K562 (cell line): ENCODE data around the gene PPP2R5A. TPM values are rescaled to one million over a fixed set of nuclear protein-coding genes. Genes with fewer than 3 reads are reported as not detected.

Experiments
- CHCHD3 ChIP-seq: fragments of 250-450 bp; sonication (Bioruptor Pico); IDR thresholded peaks from 2 replicates; pipeline ENCODE4 v2.1.2; 2022; ENCODE audit warnings: mild to moderate bottlenecking
- ETV1 ChIP-seq: fragments of 450-650 bp; conservative IDR thresholded peaks from 2 replicates; pipeline ENCODE4 v1.6.1; 2016; ENCODE audit warnings: missing genetic modification characterization, control low read depth, low read depth, missing compliant biosample characterization
- GATAD2B ChIP-seq: fragments of 450-650 bp; IDR thresholded peaks from 2 replicates; pipeline ENCODE4 v1.6.1; 2017; ENCODE audit warnings: mild to moderate bottlenecking, borderline replicate concordance
- MXI1 ChIP-seq: IDR thresholded peaks from 2 replicates; pipeline ENCODE4 v1.6.1; 2011; ENCODE audit warnings: low read depth, mild to moderate bottlenecking, improper control_type of control experiment, low read length
- MYBL2 ChIP-seq, 2 experiments: fragments of 450-650 bp in 1 of 2; sonication (generic) in 1 of 2; formaldehyde crosslinking in 1 of 2; IDR thresholded peaks; 2 replicates each; pipeline versions ENCODE4 v1.6.1 to v1.8.1; 2017 to 2022; ENCODE audit warnings: borderline replicate concordance in 1 of 2, inconsistent platforms in 1 of 2, low read depth in 1 of 2, mild to moderate bottlenecking in 1 of 2, missing genetic modification reagents in 1 of 2, moderate library complexity in 1 of 2
- RAD51 ChIP-seq: fragments of 450-650 bp; IDR thresholded peaks from 2 replicates; pipeline ENCODE4 v1.7.1; 2016; ENCODE audit warnings: low read depth, mild to moderate bottlenecking, borderline replicate concordance
- RFX1 ChIP-seq: fragments of 450-650 bp; IDR thresholded peaks from 2 replicates; pipeline ENCODE4 v1.6.1; 2016; ENCODE audit warnings: mild to moderate bottlenecking, moderate library complexity
- RREB1 ChIP-seq: fragments of 250-450 bp; sonication (Bioruptor Pico); IDR thresholded peaks from 2 replicates; pipeline ENCODE4 v1.4.0; 2020
- SMARCC2 ChIP-seq: fragments of 450-650 bp; IDR thresholded peaks from 2 replicates; pipeline ENCODE4 v1.6.1; 2017; ENCODE audit warnings: antibody characterized with exemption, moderate library complexity, mild to moderate bottlenecking, low read depth
- SRSF1 ChIP-seq: fragments of 200-400 bp; formaldehyde crosslinking; IDR thresholded peaks from 2 replicates; pipeline ENCODE4 v1.6.1; 2017; ENCODE audit warnings: mild to moderate bottlenecking, low read depth, low read length, moderate library complexity
- ZBTB1 ChIP-seq: sonication (generic); formaldehyde crosslinking; IDR thresholded peaks from 2 replicates; pipeline ENCODE4 v1.8.1; 2023; ENCODE audit warnings: missing genetic modification reagents, low read depth, mild to moderate bottlenecking, borderline replicate concordance
- ZNF197 ChIP-seq: fragments of 200-800 bp; sonication (Bioruptor generic); IDR thresholded peaks from 2 replicates; pipeline ENCODE4 v1.6.1; 2016; ENCODE audit warnings: low read depth, missing genetic modification characterization, missing compliant biosample characterization
- ZNF592 ChIP-seq: fragments of 450-650 bp; IDR thresholded peaks from 2 replicates; pipeline ENCODE4 v1.6.1; 2017; ENCODE audit warnings: antibody characterized with exemption, mild to moderate bottlenecking
- polyA plus RNA-seq, 8 experiments: library from polyadenylated mRNA; depleted of rRNA in 4 of 8; stranded (reverse) in 5 of 8; unstranded in 3 of 8; fragments of >200 nt; fragmentation: Nextera tagmentation in 2 of 8; fragmentation: Illumina TruSeq in 1 of 8; extraction: Ambion mirVana in 2 of 8; extraction: Trizol in 1 of 8; gene quantifications; 2 replicates each; pipeline versions ENCODE4 v1.2.1 to v1.2.3, GENCODE V29; 2011 to 2014; ENCODE audit warnings: inconsistent platforms in 1 of 8, missing spikeins in 1 of 8
- total RNA-seq, 7 experiments: library from RNA; depleted of rRNA in 6 of 7; stranded (reverse); fragments of >200 nt in 6 of 7; fragmentation: Illumina TruSeq in 2 of 7; extraction: Trizol in 2 of 7; gene quantifications; 2 replicates each; pipeline versions ENCODE4 v1.2.1 to v1.2.3, GENCODE V29; 2011 to 2021; ENCODE audit warnings: low replicate concordance in 1 of 7
- TF ChIP-seq, protein P1 (sequence below), 2 experiments: fragments of 450-650 bp in 1 of 2; sonication (generic) in 1 of 2; formaldehyde crosslinking in 1 of 2; IDR thresholded peaks in 1 of 2; conservative IDR thresholded peaks in 1 of 2; 2 replicates each; pipeline versions ENCODE4 v1.6.1 to v1.8.1; 2016 to 2023; ENCODE audit warnings: mild to moderate bottlenecking in 2 of 2, moderate library complexity in 2 of 2, inconsistent platforms in 1 of 2, missing genetic modification reagents in 1 of 2

Gene PPP2R5A
- total and polyA plus RNA-seq, 9 of the 15 experiments (the other 6 are each of a cell fraction or from before 2014, with no cell fraction given) = 26.9 to 106 (median 64.3) TPM

GRCh38 chr1:212242288-212242984, 42.8 kb upstream of the PPP2R5A start (continued):
- peak; percentile 96 for TF ChIP-seq ZNF592
- no peak for TF ChIP-seq RFX1
- peak; percentile 11; the same call in 1 of the 2 replicates for TF ChIP-seq RAD51
- TF ChIP-seq RREB1 = no peak
- TF ChIP-seq GATAD2B = peak; percentile 73; the same call in 1 of the 2 replicates
- TF ChIP-seq SRSF1 = no peak
- TF ChIP-seq, protein P1, sequence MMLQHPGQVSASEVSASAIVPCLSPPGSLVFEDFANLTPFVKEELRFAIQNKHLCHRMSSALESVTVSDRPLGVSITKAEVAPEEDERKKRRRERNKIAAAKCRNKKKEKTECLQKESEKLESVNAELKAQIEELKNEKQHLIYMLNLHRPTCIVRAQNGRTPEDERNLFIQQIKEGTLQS (IDR thresholded peaks at IDR 0.05) = peak; percentile 36; the same call in 1 of the 2 replicates
- TF ChIP-seq, protein P1 (CRISPR knock-in tag; conservative IDR thresholded peaks at IDR 0.05) = peak; percentile 64; the same call in 1 of the 2 replicates
- TF ChIP-seq SMARCC2 = peak; percentile 66; the same call in 1 of the 2 replicates
- peak; percentile 93 for TF ChIP-seq ETV1 (tag)
- no peak for TF ChIP-seq ZBTB1 (CRISPR knock-in tag)
- TF ChIP-seq MYBL2 (IDR thresholded peaks at IDR 0.05; ENCODE audit: low read depth) = peak; percentile 26; the same call in 1 of the 2 replicates
- no peak for TF ChIP-seq MYBL2 (CRISPR knock-in tag; IDR thresholded peaks at IDR 0.05; ENCODE audit: borderline replicate concordance)
- no peak for TF ChIP-seq CHCHD3 (CRISPR knock-in tag)
- no peak for TF ChIP-seq MXI1
- TF ChIP-seq ZNF197 (CRISPR knock-in tag) = peak; percentile 64; the same call in 1 of the 2 replicates
